Activated T-helper 1 cell treated with anti-CD3 and anti-CD28 coated beads, Interleukin-2, amount 50 U/mL, for 16 hours (primary cell): Measurements from ENCODE around the gene POLR2A.
A peak's percentile ranks its signal among the peaks of the same experiment; 100 is the strongest.

ENCODE experiments used
- DNase-seq, 2 donors: peaks; one replicate each; pipeline ENCODE4 v3.0.0-alpha.2; 2020; ENCODE audit warnings: low read depth in 1 of 2, low spot score in 1 of 2

Gene POLR2A

GRCh38 chr17:7484067-7484918, at the start of gene POLR2A:
POLR2A (plus strand) TSS chr17:7484366.
- DNase-seq, result peak; percentile 96 to 98

- peak; percentile 32 to 45 for DNase-seq
Observed at GRCh38 chr17:7435676-7436555, 48.2 kb upstream of the POLR2A start.

GRCh38 chr17:7436556-7437368, 47.4 kb upstream of the POLR2A start:
- peak; percentile 50 to 71 for DNase-seq

GRCh38 chr17:7437369-7437863, 46.8 kb upstream of the POLR2A start:
- no peak for DNase-seq

GRCh38 chr17:7437950-7438614, 46.1 kb upstream of the POLR2A start:
- DNase-seq, result no peak

- DNase-seq, result no peak
Observed at GRCh38 chr17:7438656-7439460, 45.3 kb upstream of the POLR2A start.

GRCh38 chr17:7439462-7440112, 44.6 kb upstream of the POLR2A start, which contains the start of gene FGF11:
FGF11 (plus strand) TSS chr17:7439512; CDS start chr17:7439621, 109 bp downstream.
- DNase-seq, result no peak

GRCh38 chr17:7440113-7440833, 43.9 kb upstream of the POLR2A start:
- DNase-seq, result no peak

GRCh38 chr17:7440834-7441195, 43.4 kb upstream of the POLR2A start:
- DNase-seq, result no peak

GRCh38 chr17:7441266-7441665, 42.9 kb upstream of the POLR2A start:
- DNase-seq, result no peak

GRCh38 chr17:7442142-7442541, 42.0 kb upstream of the POLR2A start:
- DNase-seq, result no peak

GRCh38 chr17:7443499-7444485, 40.4 kb upstream of the POLR2A start:
- no peak for DNase-seq

- no peak for DNase-seq
Observed at GRCh38 chr17:7444682-7445618, 39.2 kb upstream of the POLR2A start, which contains the start of gene CHRNB1. CHRNB1 (plus strand) TSS chr17:7445061; CDS start chr17:7445128, 67 bp downstream.

- no peak for DNase-seq
Observed at GRCh38 chr17:7445619-7445968, 38.6 kb upstream of the POLR2A start.

GRCh38 chr17:7448461-7448860, 35.7 kb upstream of the POLR2A start:
- DNase-seq, result no peak

- no peak for DNase-seq
Observed at GRCh38 chr17:7459961-7460545, 24.1 kb upstream of the POLR2A start.
